ENCODE results near the gene ELK3. TPM values are rescaled to one million over a fixed set of nuclear protein-coding genes. Genes with fewer than 3 reads are reported as not detected.

The ELK3 gene
- total RNA-seq, 1 experiment from 2014 or later: 9.4 TPM

DNA sequence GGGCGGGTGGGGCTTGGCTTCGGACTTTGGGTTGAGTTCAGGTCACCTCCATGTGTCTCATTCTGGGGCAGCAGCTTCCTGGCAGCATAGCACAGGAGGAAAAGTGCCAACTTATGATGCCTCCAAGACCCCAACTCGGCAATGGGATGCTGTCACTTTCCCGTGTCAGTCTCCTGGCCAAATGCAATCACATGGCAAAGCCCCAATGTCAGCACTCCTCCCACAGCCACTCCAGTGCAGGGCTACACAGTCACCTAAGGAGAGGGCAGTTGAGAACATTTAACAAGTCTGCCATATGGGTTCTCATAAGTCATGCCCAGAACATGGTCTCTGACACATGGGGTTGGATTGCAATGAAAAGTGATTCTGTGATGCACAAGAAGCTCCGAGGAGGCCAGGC is 26.7 kb downstream of the ELK3 start:
- Histone ChIP-seq H3K79me1 (ENCODE audit: insufficient read depth, low read depth, low read length, poor library complexity, severe bottlenecking) (no peaks in the 10 kb centered on the region), H4K20me1 (ENCODE audit: control insufficient read depth, insufficient read depth, insufficient read length) (no peaks in the 10 kb centered on the region), H4K8ac (replicated peaks; ENCODE audit: insufficient read length, low read depth, low read length) (no peak overlapping the region), H3K56ac (ENCODE audit: insufficient read length, low read depth, low read length) (no peak overlapping the region), H2BK20ac (ENCODE audit: low read depth, low read length, poor library complexity, severe bottlenecking) (no peak overlapping the region), H4K5ac (ENCODE audit: insufficient read length, low read depth, low read length) (no peak overlapping the region), H3K27ac (ENCODE audit: insufficient read length, low read depth, low read length) (no peak overlapping the region), H3K9ac (ENCODE audit: extremely low read depth, insufficient read length, low read length) (no peak overlapping the region), H3K18ac (ENCODE audit: insufficient read length, low read depth, low read length) (no peak overlapping the region), H3K14ac (ENCODE audit: insufficient read depth, low read length) (no peak overlapping the region), H3T11ph (ENCODE audit: low read length) (no peak overlapping the region), H3K4me1 (ENCODE audit: insufficient read depth, low read length) (no peaks in the 10 kb centered on the region), H2BK15ac (ENCODE audit: low read depth, low read length) (no peak overlapping the region), H3K4me2 (ENCODE audit: insufficient read depth, insufficient read length, low read length) (no peak overlapping the region), H3K79me2 (ENCODE audit: insufficient read depth, low read length) (no peaks in the 10 kb centered on the region), H3K9me3 (ENCODE audit: control insufficient read depth, low read depth, low read length) (no peaks in the 10 kb centered on the region), H2AFZ (ENCODE audit: low read length) (no peak overlapping the region), H3K23ac (ENCODE audit: insufficient read length, low read depth, low read length) (no peak overlapping the region), H2AK5ac (ENCODE audit: insufficient read length, low read length) (no peak overlapping the region), H2BK120ac (ENCODE audit: low read depth, low read length, poor library complexity, severe bottlenecking) (no peak overlapping the region), H3K27me3 (ENCODE audit: insufficient read depth, low read length) (no peaks in the 10 kb centered on the region), H4K91ac (ENCODE audit: insufficient read length, low read depth, low read length) (no peak overlapping the region), H2BK12ac (ENCODE audit: insufficient read length, low read depth, low read length) (no peak overlapping the region), H3K4ac (ENCODE audit: low read depth, low read length) (no peak overlapping the region), H2BK5ac (ENCODE audit: insufficient read length, low read length) (no peak overlapping the region), H3K23me2 (ENCODE audit: insufficient read length, low read depth, low read length, poor library complexity, severe bottlenecking) (no peaks in the 10 kb centered on the region)
- TF ChIP-seq, protein P1, sequence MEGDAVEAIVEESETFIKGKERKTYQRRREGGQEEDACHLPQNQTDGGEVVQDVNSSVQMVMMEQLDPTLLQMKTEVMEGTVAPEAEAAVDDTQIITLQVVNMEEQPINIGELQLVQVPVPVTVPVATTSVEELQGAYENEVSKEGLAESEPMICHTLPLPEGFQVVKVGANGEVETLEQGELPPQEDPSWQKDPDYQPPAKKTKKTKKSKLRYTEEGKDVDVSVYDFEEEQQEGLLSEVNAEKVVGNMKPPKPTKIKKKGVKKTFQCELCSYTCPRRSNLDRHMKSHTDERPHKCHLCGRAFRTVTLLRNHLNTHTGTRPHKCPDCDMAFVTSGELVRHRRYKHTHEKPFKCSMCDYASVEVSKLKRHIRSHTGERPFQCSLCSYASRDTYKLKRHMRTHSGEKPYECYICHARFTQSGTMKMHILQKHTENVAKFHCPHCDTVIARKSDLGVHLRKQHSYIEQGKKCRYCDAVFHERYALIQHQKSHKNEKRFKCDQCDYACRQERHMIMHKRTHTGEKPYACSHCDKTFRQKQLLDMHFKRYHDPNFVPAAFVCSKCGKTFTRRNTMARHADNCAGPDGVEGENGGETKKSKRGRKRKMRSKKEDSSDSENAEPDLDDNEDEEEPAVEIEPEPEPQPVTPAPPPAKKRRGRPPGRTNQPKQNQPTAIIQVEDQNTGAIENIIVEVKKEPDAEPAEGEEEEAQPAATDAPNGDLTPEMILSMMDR (conservative IDR thresholded peaks at IDR 0.05): no peak
- DNase-seq: no peak
- no peaks in the 10 kb centered on the region for H3K9me3 Mint-ChIP-seq
- H3K36me3 Mint-ChIP-seq (ENCODE audit: insufficient read depth in 1 of 3, low read depth in 3 of 3): peaks cover 0 to 2% (median 0%) of the 10 kb centered on the region in 3 experiments; a peak in 2 of 7 replicates
- H3K4me1 Mint-ChIP-seq: peaks cover 30 to 38% of the 10 kb centered on the region in 2 experiments
- no CpG with 5 or more reads among the region's 5 CpGs for WGBS (ENCODE audit: extremely low coverage, insufficient read length, low lambda C conversion rate)
- H3K27ac Mint-ChIP-seq: no peak overlapping the region
- no peak overlapping the region for H3K4me3 Mint-ChIP-seq
- H3K27me3 Mint-ChIP-seq (ENCODE audit: low read depth): no peaks in the 10 kb centered on the region

Data from H9 (cell line).